SK-N-SH (cell line): ENCODE results near the gene PTPRD. TPM values are rescaled to one million over a fixed set of nuclear protein-coding genes. Genes with fewer than 3 reads are reported as not detected.

ENCODE experiments used
- CTCF ChIA-PET: fragments of 300-600, 350-600 bp; formaldehyde crosslinking; extraction: SDS; loops from one replicate; lab custom pipeline; 2021; lab: Yijun Ruan, JAX
- POLR2A ChIA-PET: fragments of 350-600 bp; sonication (Branson Sonifier 250); formaldehyde crosslinking; extraction: SDS; loops from one replicate; lab custom pipeline; 2020; ENCODE audit warnings: antibody characterized with exemption, inconsistent platforms; lab: Yijun Ruan, JAX
- DNase-seq: peaks from one replicate; pipeline ENCODE4 v3.0.0; 2012
- H2AFZ ChIP-seq: fragments of 200-600 bp; sonication (generic); 2 replicates; pipeline ENCODE4 v1.8.1; 2016; ENCODE audit warnings: antibody characterized with exemption, mild to moderate bottlenecking, low read depth
- H3F3A ChIP-seq: fragments of 200-600 bp; sonication (generic); replicated peaks from 2 replicates; pipeline ENCODE3; 2016; ENCODE audit warnings: antibody characterized with exemption, mild to moderate bottlenecking; ENCODE audit not compliant: insufficient read depth
- H3K27ac ChIP-seq, 2 experiments: fragments of 200-500 bp in 1 of 2; fragments of 200-600 bp in 1 of 2; sonication (Bioruptor generic) in 1 of 2; sonication (generic), shearing (Covaris generic) in 1 of 2; 2 replicates each; pipeline versions ENCODE4 v1.5.1 to v1.6.1; 2014 to 2016; ENCODE audit warnings: low read depth in 2 of 2, inconsistent platforms in 1 of 2, low read length in 1 of 2, mild to moderate bottlenecking in 1 of 2, mixed read lengths in 1 of 2
- H3K27me3 ChIP-seq: fragments of 200-600 bp; sonication (generic), shearing (Covaris generic); 2 replicates; pipeline ENCODE4 v1.6.1; 2016; ENCODE audit warnings: mixed run types; ENCODE audit not compliant: insufficient read depth
- H3K36me3 ChIP-seq, 2 experiments: fragments of 200-500 bp in 1 of 2; fragments of 200-600 bp in 1 of 2; sonication (Bioruptor generic) in 1 of 2; sonication (generic) in 1 of 2; replicated peaks in 1 of 2; 2 replicates each; pipeline versions ENCODE3 to v1.5.1; 2014 to 2016; ENCODE audit warnings: low read length in 1 of 2, mild to moderate bottlenecking in 1 of 2; ENCODE audit not compliant: insufficient read depth in 2 of 2, control insufficient read depth in 1 of 2
- H3K4me1 ChIP-seq, 2 experiments: fragments of 200-500 bp in 1 of 2; fragments of 200-600 bp in 1 of 2; sonication (Bioruptor generic) in 1 of 2; sonication (generic), shearing (Covaris generic) in 1 of 2; 2 replicates each; pipeline versions ENCODE4 v1.5.1 to v1.6.1; 2014 to 2016; ENCODE audit warnings: low read depth in 1 of 2, low read length in 1 of 2, mixed run types in 1 of 2; ENCODE audit not compliant: insufficient read depth in 2 of 2, control insufficient read depth in 1 of 2
- H3K4me2 ChIP-seq: fragments of 200-600 bp; sonication (generic), shearing (Covaris generic); 2 replicates; pipeline ENCODE4 v1.6.1; 2017; ENCODE audit warnings: mixed run types
- H3K4me3 ChIP-seq, 2 experiments: fragments of 200-500 bp in 1 of 2; fragments of 200-600 bp in 1 of 2; sonication (Bioruptor generic) in 1 of 2; sonication (generic), shearing (Covaris generic) in 1 of 2; 2 replicates each; pipeline versions ENCODE4 v1.5.1 to v1.8.1; 2014 to 2016; ENCODE audit warnings: low read depth in 2 of 2, inconsistent platforms in 1 of 2, low read length in 1 of 2, mild to moderate bottlenecking in 1 of 2, mixed read lengths in 1 of 2, moderate library complexity in 1 of 2
- H3K79me2 ChIP-seq: fragments of 200-600 bp; sonication (generic); 2 replicates; pipeline ENCODE4 v1.8.1; 2017; ENCODE audit warnings: mild to moderate bottlenecking; ENCODE audit not compliant: insufficient read depth
- H3K9ac ChIP-seq: fragments of 200-600 bp; sonication (generic); 2 replicates; pipeline ENCODE4 v1.6.1; 2017; ENCODE audit warnings: mixed run types
- H3K9me2 ChIP-seq: fragments of 200-600 bp; sonication (generic); 2 replicates; pipeline ENCODE4 v1.6.1; 2017; ENCODE audit warnings: mixed run types
- H3K9me3 ChIP-seq: fragments of 200-600 bp; sonication (generic); 2 replicates; pipeline ENCODE4 v1.6.1; 2017; ENCODE audit warnings: mixed run types, mild to moderate bottlenecking, moderate library complexity
- H4K20me1 ChIP-seq: fragments of 200-600 bp; sonication (generic); 2 replicates; pipeline ENCODE4 v1.6.1; 2017; ENCODE audit warnings: mild to moderate bottlenecking, mixed run types; ENCODE audit not compliant: insufficient read depth
- GABPA ChIP-seq: IDR thresholded peaks from 2 replicates; pipeline ENCODE4 v1.4.0; 2012; ENCODE audit warnings: low read depth, mild to moderate bottlenecking
- IRF3 ChIP-seq: fragments of 150-350 bp; IDR thresholded peaks from 2 replicates; pipeline ENCODE4 v1.6.1; 2016; ENCODE audit warnings: mild to moderate bottlenecking, low read depth, low read length
- JUND ChIP-seq: IDR thresholded peaks from 2 replicates; pipeline ENCODE4 v1.4.0; 2012
- NRF1 ChIP-seq: IDR thresholded peaks from 2 replicates; pipeline ENCODE4 v1.6.1; 2012; ENCODE audit warnings: low read depth, mild to moderate bottlenecking, low read length
- PBX3 ChIP-seq: IDR thresholded peaks from 2 replicates; pipeline ENCODE4; 2012
- POLR2AphosphoS5 ChIP-seq: IDR thresholded peaks from 2 replicates; pipeline ENCODE4 v1.6.1; 2012; ENCODE audit warnings: low read depth, low read length
- RAD21 ChIP-seq: IDR thresholded peaks from 2 replicates; pipeline ENCODE4 v1.6.1; 2012; ENCODE audit warnings: mild to moderate bottlenecking, low read length
- RFX5 ChIP-seq: IDR thresholded peaks from 2 replicates; pipeline ENCODE4 v1.6.1; 2012; ENCODE audit warnings: mild to moderate bottlenecking, improper control_type of control experiment, low read length
- RXRA ChIP-seq: IDR thresholded peaks from 2 replicates; pipeline ENCODE4 v1.4.0; 2012; ENCODE audit warnings: low read depth, mild to moderate bottlenecking, borderline replicate concordance
- USF1 ChIP-seq: IDR thresholded peaks from 2 replicates; pipeline ENCODE4 v1.4.0; 2012; ENCODE audit warnings: low read depth, borderline replicate concordance
- WGBS: methylation state at CpG from one replicate; pipeline ENCODE4 v1.1.6; 2017; ENCODE audit warnings: low lambda C conversion rate; 5-methylcytosine and 5-hydroxymethylcytosine counted together
- polyA plus RNA-seq, 3 experiments: library from polyadenylated mRNA; depleted of rRNA; stranded (reverse); fragments of >200 nt; gene quantifications; 2 replicates each; pipeline ENCODE4 v1.2.3, GENCODE V29; 2012

The PTPRD gene
- polyA plus RNA-seq, 1 of the 3 experiments (the other 2 are of a cell fraction): 0.15 TPM

GRCh38 chr9:9603345-9603744 lies 1009.5 kb downstream of the PTPRD start (continued):
- no peak for TF ChIP-seq NRF1

- H3K4me2 ChIP-seq: no peak overlapping the region
- no peak for DNase-seq
- H3F3A ChIP-seq: no peaks in the 10 kb centered on the region
- no peak for TF ChIP-seq RFX5
- peak; percentile 15; the same call in 1 of the 2 replicates for TF ChIP-seq RAD21
- H3K9ac ChIP-seq: no peak overlapping the region
- no peak overlapping the region for H2AFZ ChIP-seq
- no peaks in the 10 kb centered on the region for H3K36me3 ChIP-seq
- no peaks in the 10 kb centered on the region for H3K9me2 ChIP-seq
- 16% methylated on average over 1 of the region's 1 CpG for WGBS
- H3K79me2 ChIP-seq: no peaks in the 10 kb centered on the region
- H3K4me1 ChIP-seq: no peaks in the 10 kb centered on the region; a peak in 1 of 4 replicates
- no peaks in the 10 kb centered on the region for H3K27me3 ChIP-seq
- ChIA-PET POLR2A (no interaction called here), CTCF (interaction anchor here (0.7 to 3.0 kb wide), 2 partner anchors 8 to 277 kb away, joined by 3 to 13 read pairs; no protein-coding TSS in a partner anchor)
- H3K4me3 ChIP-seq: no peak overlapping the region
- H3K27ac ChIP-seq: no peak overlapping the region
- no peaks in the 10 kb centered on the region for H3K9me3 ChIP-seq
- no peaks in the 10 kb centered on the region for H4K20me1 ChIP-seq
Measured at GRCh38 chr9:9598723-9599122, 1014.1 kb downstream of the PTPRD start.

GRCh38 chr9:9592104-9592503 lies 1020.7 kb downstream of the PTPRD start:
- no peak overlapping the region for H3K27ac ChIP-seq
- no peak for TF ChIP-seq POLR2AphosphoS5
- TF ChIP-seq IRF3: no peak
- TF ChIP-seq USF1: no peak
- TF ChIP-seq RXRA: no peak
- TF ChIP-seq PBX3: no peak
- TF ChIP-seq JUND: no peak
- no peak for TF ChIP-seq GABPA
- H3K4me1 ChIP-seq: no peaks in the 10 kb centered on the region
- ChIA-PET POLR2A (no interaction called here), CTCF (interaction anchor here (2.0 kb wide), 1 partner anchor 14 kb away, joined by 7 read pairs; no protein-coding TSS in a partner anchor)
- H3K4me3 ChIP-seq: no peak overlapping the region
- no peak overlapping the region for H3K4me2 ChIP-seq
- H3K9ac ChIP-seq: no peak overlapping the region
- H3F3A ChIP-seq: no peaks in the 10 kb centered on the region
- no peak for DNase-seq
- no peaks in the 10 kb centered on the region for H3K27me3 ChIP-seq
- no peaks in the 10 kb centered on the region for H3K36me3 ChIP-seq
- no peaks in the 10 kb centered on the region for H3K79me2 ChIP-seq
- H3K9me3 ChIP-seq: no peaks in the 10 kb centered on the region
- no peaks in the 10 kb centered on the region for H4K20me1 ChIP-seq
- 15% methylated on average over 2 of the region's 2 CpGs for WGBS
- no peak overlapping the region for H2AFZ ChIP-seq
- H3K9me2 ChIP-seq: no peaks in the 10 kb centered on the region
